Stimulated activated CD4-positive, alpha-beta T cell treated with anti-CD3 and anti-CD28 coated beads, Interleukin-12 subunit alpha, Interleukin-12 subunit beta, amount 100 ng/mL, for 48 hours (primary cell): ENCODE results near the gene MED16.
"Not testable (repeated sequence)": the region's sequence is repeated elsewhere in the genome, so short reads cannot be mapped to it uniquely, and the experiment has no call there.

Source experiments
- DNase-seq, 3 donors: peaks; one replicate each; pipeline ENCODE4 v3.0.0-alpha.2; 2020; ENCODE audit warnings: low read depth in 2 of 3, low spot score in 1 of 3

Gene MED16

DNA sequence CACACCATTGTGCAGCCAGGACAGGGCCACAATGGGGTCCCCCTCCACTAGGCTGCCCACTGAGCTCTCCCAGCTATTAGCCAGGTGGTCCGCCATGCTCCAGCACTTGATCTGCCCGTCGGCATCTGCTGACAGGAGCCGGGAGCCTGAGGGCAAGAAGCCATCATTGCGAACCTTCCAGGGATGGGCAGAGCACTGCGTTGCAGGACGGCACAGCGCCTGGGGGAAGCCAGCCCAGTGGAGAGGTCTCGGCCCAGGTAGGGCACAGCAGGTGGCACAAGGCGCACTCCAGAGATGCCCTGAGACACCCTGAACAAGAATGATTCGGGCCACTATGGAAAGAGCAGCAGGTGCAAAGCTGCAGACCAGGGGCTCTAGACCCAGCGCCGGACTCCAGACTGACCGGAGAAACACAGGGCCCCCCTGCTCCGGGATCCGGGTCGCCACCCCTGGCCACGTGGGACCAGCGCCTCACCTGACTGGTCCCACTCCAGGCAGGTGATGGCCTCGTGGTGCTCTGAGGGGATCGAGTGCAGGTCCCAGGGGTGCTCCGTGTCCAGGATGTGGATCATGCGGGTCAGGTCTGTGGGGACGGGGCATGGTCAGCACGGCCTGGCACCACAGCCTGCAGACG, 3.2 kb downstream of the MED16 start:
- DNase-seq = no peak

- DNase-seq = no peak
These were observed 4.2 kb downstream of the MED16 start for GRCh38 chr19:888581-889385.

GRCh38 chr19:887599-887998, 5.4 kb downstream of the MED16 start:
- no peak for DNase-seq

DNA sequence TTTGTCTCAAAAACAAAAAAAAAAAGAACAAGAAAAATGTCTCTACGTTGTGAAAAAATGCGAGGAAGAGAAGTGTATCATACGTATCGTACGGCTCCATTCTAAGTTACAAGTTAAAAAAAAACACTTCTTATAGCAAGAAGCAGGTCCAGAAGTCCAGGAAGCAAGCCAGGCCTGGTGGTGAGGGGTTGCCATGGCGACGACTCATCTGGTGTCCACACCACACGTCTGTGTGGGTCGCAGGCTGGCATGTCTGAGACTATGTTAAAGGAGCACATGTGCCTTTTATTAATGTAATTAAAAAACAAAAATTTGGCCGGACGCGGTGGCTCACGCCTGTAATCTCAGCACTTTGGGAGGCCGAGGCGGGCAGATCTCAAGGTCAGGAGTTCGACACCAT, 5.9 kb downstream of the MED16 start:
- DNase-seq = no peak

DNA sequence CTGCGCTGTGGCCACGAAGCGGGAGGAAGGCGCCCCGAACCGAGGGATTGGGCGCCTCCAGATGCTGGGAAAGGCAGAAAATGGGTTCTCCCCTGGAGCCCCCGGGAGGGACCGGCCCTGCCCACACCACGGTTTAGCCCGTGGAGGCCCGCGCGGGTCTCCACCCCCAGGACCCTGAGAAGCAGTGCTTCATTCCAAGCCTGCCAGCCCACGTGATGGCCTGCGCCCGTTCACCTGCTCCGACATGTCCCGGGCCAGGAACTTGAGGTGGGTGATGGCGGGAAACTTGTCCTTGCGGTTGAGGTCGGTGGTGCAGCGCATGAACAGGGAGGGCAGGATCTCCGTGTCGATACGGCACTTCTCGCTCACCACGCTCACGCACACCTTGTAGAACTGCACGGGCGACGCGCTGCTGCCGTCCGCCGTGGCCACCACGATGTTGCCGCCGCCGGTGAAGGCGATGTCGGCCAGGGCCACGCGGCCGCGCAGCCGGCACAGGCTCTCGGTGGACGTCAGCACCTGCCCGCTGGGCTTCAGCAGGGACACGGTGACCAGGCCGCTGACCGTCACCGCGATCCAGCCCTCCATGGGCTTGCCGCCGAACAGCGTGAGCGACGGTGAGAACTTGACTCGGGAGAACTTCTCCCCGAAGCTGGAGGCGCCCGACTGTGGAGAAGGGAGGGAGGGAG, 7.3 kb downstream of the MED16 start:
- DNase-seq = no peak

- no peak for DNase-seq
These were observed 8.4 kb downstream of the MED16 start for GRCh38 chr19:884420-885211.

DNA sequence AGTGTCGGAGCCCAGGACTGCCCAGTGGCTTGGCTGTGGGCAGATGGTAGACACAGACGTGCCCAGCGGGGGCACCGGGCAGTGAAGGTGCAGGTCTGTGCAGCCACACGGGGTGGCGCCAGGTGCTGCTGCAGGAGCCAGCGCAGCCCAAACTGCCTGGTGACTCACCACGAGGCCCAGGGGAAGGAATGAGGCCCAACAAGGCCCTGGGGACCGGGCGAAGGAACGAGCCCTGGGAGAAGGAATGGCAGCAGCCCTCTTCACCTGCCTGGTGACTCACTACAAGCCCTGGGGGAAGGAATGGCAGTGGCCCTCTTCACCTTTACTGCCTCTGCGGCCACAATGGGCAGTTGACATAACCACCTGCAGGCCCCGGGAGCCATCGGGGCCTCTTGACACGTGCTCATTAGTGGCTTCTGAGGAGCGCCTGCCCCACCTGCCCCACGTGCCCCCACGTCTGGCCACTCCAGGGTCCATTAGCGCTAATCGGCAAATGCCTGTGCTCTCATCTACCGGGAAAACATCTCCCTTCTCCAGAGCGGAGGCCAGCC, 9.3 kb downstream of the MED16 start:
- no peak for DNase-seq

DNA sequence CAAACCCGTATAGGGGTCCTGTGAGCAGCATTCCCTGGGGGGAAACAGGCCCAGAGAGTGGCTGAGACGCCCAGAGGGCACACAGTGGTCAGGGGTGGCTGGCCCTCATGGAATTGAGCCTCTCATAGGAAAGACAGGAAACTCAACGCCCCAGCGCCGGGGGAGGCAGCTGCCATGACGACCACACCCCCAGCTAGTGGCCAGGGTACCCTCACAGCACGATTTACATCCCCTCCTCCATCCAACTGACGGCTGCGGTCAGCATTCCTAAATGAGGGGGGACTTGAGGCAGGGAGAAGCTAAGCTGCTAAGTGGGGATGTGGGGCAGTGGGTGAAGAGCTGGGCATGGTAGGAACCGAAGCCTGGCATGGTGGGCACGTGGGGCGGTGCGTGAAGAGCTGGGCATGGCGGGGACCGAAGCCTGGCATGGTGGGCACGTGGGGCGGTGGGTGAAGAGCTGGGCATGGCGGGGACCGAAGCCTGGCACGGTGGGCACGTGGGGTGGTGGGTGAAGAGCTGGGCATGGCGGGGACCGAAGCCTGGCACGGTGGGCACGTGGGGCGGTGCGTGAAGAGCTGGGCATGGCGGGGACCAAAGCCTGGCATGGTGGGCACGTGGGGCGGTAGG, 10.0 kb downstream of the MED16 start:
- DNase-seq = no peak

GRCh38 chr19:881385-882071, 11.5 kb downstream of the MED16 start:
- DNase-seq = no peak

GRCh38 chr19:879711-880438, 13.1 kb downstream of the MED16 start:
- DNase-seq = no peak

DNA sequence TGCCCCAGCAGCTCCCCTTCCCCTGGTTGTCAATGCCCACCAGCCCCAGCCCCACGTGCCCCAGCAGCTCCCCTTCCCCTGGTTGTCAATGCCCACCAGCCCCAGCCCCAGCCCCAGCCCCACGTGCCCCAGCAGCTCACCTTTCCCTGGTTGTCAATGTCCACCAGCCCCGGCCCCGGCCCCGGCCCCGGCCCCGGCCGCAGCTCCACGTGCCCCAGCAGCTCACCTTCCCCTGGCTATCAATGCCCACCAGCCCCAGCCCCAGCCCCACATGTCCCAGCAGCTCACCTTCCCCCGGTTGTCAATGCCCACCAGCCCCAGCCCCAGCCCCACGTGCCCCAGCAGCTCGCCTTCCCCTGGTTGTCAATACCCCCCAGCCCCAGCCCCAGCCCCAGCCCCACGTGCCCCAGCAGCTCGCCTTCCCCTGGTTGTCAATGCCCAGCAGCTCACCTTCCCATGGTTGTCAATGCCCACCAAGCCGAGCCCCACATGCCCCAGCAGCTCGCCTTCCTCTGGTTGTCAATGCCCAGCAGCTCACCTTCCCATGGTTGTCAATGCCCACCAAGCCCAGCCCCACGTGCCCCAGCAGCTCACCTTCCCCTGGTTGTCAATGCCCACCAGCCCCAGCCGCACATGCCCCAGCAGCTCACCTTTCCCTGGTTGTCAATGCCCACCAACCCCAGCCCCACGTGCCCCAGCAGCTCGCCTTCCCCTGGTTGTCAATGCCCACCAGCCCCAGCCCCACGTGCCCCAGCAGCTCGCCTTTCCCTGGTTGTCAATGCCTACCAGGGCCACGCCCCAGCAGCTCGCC, 14.0 kb downstream of the MED16 start:
- DNase-seq = not testable (repeated sequence)

GRCh38 chr19:877992-878660, 14.9 kb downstream of the MED16 start:
- DNase-seq = not testable (repeated sequence)

- no peak for DNase-seq
These were observed 16.1 kb downstream of the MED16 start for GRCh38 chr19:876780-877314.

DNA sequence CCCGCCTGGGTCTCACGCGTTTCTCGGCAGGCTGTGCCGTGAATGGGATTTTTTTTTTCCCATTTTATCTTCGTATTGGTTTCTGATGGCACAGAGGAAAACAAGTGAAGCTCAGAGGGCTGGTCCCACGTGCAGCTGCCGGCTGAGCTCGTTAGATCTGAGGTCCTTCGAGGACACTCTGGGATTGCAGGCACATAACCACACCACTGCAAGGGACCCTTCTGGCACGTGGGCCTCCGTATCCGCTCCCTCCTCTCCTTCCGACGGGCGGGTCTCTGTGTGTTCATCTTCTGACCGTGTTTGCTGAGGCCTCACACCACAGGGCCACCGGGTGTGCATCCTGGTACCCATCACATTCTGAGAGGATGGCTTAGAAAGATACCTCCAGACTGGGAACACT, 16.9 kb downstream of the MED16 start:
- no peak for DNase-seq

DNA sequence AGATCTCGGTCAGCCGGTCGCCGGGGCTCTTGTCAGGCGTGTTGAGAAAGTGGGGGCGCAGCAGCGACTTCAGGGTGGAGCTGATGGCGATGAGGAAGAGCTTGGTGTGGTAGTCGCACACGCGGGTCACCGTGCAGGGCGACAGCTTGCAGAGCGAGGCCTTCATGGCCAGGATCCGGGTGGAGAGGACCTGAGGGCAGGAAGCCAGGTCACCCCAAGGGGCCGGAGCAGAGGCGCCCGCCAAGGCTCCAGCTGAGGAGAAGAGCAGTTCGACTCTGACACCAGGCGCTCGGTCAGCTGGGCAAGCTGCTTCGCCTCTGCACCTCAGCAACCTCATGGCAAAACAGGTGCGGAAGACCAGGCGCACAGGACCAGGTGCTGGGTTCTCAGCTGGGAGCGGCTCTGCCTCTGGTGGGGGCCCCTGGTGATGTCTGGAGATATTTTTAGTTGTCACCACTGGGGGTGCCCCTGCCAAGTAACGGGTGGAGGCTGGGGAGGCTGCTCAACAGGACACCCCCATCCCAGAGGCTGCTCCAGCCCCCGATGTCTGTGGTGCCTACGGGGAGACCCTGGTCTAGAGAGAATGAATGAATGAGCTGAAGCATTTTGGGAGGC, 17.6 kb downstream of the MED16 start:
- no peak for DNase-seq

GRCh38 chr19:873561-874041, 19.4 kb downstream of the MED16 start:
- DNase-seq = no peak

GRCh38 chr19:873084-873483, 19.9 kb downstream of the MED16 start:
- peak; percentile 54 to 57 (median 56) for DNase-seq
